Measurements from ENCODE around the gene RER1. TPM values are rescaled to one million over a fixed set of nuclear protein-coding genes. Genes with fewer than 3 reads are reported as not detected.

RER1 gene
- total RNA-seq, 1 experiment from 2014 or later = 110 TPM

DNA sequence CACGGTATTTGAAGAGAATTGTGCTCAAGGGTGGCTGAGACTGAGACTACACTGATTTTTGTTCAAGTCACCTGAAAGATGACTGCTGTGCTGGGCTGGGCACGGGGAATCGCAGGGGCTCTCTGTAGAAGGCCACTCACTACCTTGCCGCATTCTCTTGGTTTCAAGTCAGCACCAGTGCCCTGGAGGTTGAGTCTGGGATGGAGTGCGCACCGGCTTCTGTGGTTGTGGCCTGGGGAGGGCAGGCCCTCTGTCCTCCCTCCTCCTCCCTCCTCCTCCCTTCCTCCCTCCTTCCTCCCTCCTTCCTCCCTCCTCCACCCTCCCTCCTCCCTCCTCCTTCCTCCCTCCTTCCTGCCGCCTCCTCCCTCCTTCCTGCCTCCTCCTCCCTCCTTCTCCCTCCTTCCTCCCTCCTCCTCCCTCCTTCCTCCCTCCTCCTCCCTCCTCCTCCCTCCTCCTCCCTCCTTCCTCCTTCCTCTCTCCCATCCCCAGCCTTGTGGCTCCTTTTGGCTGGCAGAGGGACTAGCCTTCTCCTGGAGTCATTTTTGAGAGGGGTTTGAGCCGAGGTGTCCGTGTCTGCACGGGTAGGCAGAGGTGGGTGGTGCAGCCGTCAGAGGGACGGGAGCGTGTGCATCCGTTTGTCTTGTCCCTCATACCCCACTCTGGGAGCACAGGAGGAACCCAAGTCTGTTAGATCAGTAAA lies 9.5 kb downstream of the RER1 start:
- TF ChIP-seq, protein P1, sequence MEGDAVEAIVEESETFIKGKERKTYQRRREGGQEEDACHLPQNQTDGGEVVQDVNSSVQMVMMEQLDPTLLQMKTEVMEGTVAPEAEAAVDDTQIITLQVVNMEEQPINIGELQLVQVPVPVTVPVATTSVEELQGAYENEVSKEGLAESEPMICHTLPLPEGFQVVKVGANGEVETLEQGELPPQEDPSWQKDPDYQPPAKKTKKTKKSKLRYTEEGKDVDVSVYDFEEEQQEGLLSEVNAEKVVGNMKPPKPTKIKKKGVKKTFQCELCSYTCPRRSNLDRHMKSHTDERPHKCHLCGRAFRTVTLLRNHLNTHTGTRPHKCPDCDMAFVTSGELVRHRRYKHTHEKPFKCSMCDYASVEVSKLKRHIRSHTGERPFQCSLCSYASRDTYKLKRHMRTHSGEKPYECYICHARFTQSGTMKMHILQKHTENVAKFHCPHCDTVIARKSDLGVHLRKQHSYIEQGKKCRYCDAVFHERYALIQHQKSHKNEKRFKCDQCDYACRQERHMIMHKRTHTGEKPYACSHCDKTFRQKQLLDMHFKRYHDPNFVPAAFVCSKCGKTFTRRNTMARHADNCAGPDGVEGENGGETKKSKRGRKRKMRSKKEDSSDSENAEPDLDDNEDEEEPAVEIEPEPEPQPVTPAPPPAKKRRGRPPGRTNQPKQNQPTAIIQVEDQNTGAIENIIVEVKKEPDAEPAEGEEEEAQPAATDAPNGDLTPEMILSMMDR (conservative IDR thresholded peaks at IDR 0.05) = no peak
- WGBS (ENCODE audit: extremely low coverage, insufficient read length, low lambda C conversion rate) = no CpG with 5 or more reads among the region's 14 CpGs
- no peak overlapping the region for H2AFZ ChIP-seq (ENCODE audit: low read length)
- Mint-ChIP-seq H3K36me3 (ENCODE audit: insufficient read depth in 1 of 3, low read depth in 3 of 3) (peaks cover 8 to 85% (median 79%) of the 10 kb centered on the region in 3 experiments; a peak in 6 of 7 replicates), H3K27me3 (ENCODE audit: low read depth) (no peaks in the 10 kb centered on the region), H3K4me1 (no peaks in the 10 kb centered on the region), H3K4me3 (0 out of 5 replicates have a peak overlapping the region, but pooled peaks of 1 of the 2 experiments have one; percentile 23), H3K9me3 (no peaks in the 10 kb centered on the region), H3K27ac (no peak overlapping the region)
- no peak overlapping the region for H3T11ph ChIP-seq (ENCODE audit: low read length)
- no peak overlapping the region for H2AK5ac ChIP-seq (ENCODE audit: insufficient read length, low read length)
- no peaks in the 10 kb centered on the region for H3K4me1 ChIP-seq (ENCODE audit: insufficient read depth, low read length)
- no peaks in the 10 kb centered on the region for H3K79me1 ChIP-seq (ENCODE audit: insufficient read depth, low read depth, low read length, poor library complexity, severe bottlenecking)
- no peak overlapping the region for H3K18ac ChIP-seq (ENCODE audit: insufficient read length, low read depth, low read length)
- H3K4ac ChIP-seq (ENCODE audit: low read depth, low read length) = no peak overlapping the region
- no peak overlapping the region for H3K4me2 ChIP-seq (ENCODE audit: insufficient read depth, insufficient read length, low read length)
- no peaks in the 10 kb centered on the region; the same call in 1 of the 2 replicates for H3K79me2 ChIP-seq (ENCODE audit: insufficient read depth, low read length)
- no peak overlapping the region for H3K14ac ChIP-seq (ENCODE audit: insufficient read depth, low read length)
- no peak overlapping the region for H3K56ac ChIP-seq (ENCODE audit: insufficient read length, low read depth, low read length)
- DNase-seq = no peak
- H3K27me3 ChIP-seq (ENCODE audit: insufficient read depth, low read length) = no peaks in the 10 kb centered on the region
- no peak overlapping the region for H4K91ac ChIP-seq (ENCODE audit: insufficient read length, low read depth, low read length)
- H4K20me1 ChIP-seq (ENCODE audit: control insufficient read depth, insufficient read depth, insufficient read length) = no peaks in the 10 kb centered on the region
- no peak overlapping the region for H2BK20ac ChIP-seq (ENCODE audit: low read depth, low read length, poor library complexity, severe bottlenecking)
- H2BK12ac ChIP-seq (ENCODE audit: insufficient read length, low read depth, low read length) = no peak overlapping the region
- H2BK120ac ChIP-seq (ENCODE audit: low read depth, low read length, poor library complexity, severe bottlenecking) = no peak overlapping the region
- no peak overlapping the region for H2BK15ac ChIP-seq (ENCODE audit: low read depth, low read length)
- no peak overlapping the region for H4K5ac ChIP-seq (ENCODE audit: insufficient read length, low read depth, low read length)
- H3K23ac ChIP-seq (ENCODE audit: insufficient read length, low read depth, low read length) = no peak overlapping the region
- no peak overlapping the region for H2BK5ac ChIP-seq (ENCODE audit: insufficient read length, low read length)
- H3K23me2 ChIP-seq (ENCODE audit: insufficient read length, low read depth, low read length, poor library complexity, severe bottlenecking) = no peaks in the 10 kb centered on the region
- no peak overlapping the region for H3K27ac ChIP-seq (ENCODE audit: insufficient read length, low read depth, low read length)
- no peak overlapping the region for H3K9ac ChIP-seq (ENCODE audit: extremely low read depth, insufficient read length, low read length)
- no peak overlapping the region for H4K8ac ChIP-seq (replicated peaks; ENCODE audit: insufficient read length, low read depth, low read length)
- H3K9me3 ChIP-seq (ENCODE audit: control insufficient read depth, low read depth, low read length) = no peaks in the 10 kb centered on the region
